NCI-H2107 treated with DMSO at 0.1 percent for 48 hours (cell line): ENCODE data around the gene CHFR.
"Not testable (repeated sequence)": the region's sequence is repeated elsewhere in the genome, so short reads cannot be mapped to it uniquely, and the experiment has no call there.

Source experiments
- DNase-seq: peaks from one replicate; lab custom pipeline; 2025; ENCODE audit not compliant: unreplicated experiment; lab: John Stamatoyannopoulos, UW

Gene CHFR

GRCh38 chr12:132874620-132875019 is 12.8 kb downstream of the CHFR start:
- DNase-seq: not testable (repeated sequence)

DNA sequence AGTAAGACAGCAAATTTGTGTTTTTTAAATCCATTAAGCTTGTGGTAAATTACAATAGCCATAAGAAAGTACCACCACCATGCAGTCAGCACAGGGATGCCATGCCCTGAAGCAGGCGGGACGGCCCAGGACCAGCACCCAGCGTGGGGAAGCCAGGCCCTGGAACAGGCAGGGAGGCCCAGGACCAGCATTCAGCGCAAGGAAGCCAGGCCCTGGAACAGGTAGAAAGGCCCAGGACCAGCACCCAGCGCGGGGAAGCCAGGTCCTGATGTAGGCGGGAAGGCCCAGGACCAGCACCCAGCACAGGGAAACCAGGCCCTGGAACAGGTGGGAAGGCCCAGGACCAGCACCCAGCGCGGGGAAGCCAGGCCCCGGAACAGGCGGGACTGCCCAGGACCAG is 13.2 kb downstream of the CHFR start:
- DNase-seq: no peak

DNA sequence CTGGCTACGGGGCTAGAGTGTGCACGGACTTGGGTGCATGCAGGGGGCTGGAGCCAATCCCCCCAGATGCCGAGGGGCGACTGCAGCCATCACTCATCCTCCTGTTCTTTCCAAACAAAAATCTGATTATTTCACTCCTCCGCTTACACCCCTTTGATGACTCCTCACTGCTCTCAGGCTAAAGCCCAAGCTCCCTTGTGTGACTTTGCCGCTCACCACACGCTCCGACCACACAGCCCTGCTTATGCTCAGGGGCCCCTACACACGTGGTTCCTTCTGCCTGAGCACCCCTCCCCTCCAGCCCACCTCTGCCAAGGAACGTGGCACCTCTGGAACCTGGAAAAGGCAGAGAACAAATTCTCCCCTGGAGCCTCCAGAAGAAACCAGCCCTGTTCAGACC is 13.7 kb downstream of the CHFR start:
- DNase-seq: no peak

DNA sequence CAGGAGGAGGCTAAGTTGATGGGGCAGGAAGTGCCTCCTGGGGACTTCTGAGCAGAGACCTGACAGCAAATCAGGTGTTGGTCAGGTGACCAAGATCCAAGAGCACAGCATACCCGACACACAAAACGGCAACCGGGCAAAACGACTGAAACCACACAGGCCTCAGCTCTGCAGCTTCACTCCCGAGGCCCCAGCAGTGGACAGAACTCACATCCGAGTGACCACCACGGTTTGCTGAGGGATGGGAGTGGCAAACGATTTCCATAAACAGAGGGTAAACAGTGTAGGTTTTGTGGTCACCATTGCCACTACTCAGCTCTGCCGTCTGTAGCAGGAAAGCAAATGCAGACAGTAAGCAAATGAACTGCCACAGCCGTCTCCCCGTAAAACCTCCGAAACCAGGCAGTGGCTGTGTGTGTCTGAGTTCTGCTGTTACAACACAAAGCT is 14.4 kb downstream of the CHFR start:
- DNase-seq: no peak

DNA sequence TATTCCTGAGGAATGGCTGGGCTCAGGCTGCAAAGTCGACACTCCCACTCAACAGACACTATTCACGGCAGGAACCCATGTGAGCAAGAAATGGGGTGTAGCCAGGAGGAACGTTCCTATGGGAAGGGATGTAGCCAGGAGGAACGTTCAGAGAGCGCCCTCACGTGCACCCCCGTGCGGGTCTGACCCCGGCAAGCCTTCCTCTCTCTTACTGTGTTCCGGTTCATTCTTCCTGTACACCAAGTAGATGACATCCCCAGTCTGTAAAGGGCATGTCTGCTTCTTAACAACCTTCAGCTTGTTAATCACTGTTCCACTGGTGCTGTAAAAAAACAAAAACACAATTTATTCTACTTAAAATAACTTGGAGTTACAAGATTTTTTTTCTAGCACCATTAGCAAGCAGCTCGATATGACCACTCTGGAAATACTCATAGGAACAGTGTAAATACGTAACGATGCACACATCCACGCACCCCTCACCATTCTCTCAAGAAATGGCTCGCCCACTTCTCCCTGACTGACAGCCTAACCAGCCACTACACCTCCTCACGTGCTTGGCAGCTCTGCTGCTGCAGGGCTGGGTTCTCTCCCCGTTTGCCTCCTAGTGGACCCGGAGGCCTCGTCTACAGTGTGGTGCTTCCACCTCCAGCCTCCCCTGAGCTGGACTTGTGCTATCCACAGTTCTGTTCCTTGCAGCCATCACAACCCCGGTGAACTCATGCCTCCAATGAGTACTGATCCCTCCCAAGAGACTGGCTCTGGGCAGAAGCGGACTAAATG is 15.1 kb downstream of the CHFR start:
- DNase-seq: no peak

GRCh38 chr12:132869551-132869950 is 17.9 kb downstream of the CHFR start:
- DNase-seq: no peak

GRCh38 chr12:132866251-132866828 is 21.1 kb downstream of the CHFR start:
- DNase-seq: no peak

GRCh38 chr12:132861558-132861957 is 25.8 kb downstream of the CHFR start:
- no peak for DNase-seq

GRCh38 chr12:132858718-132859266 is 28.6 kb downstream of the CHFR start:
- DNase-seq: no peak

- not testable (repeated sequence) for DNase-seq
These were observed 30.4 kb downstream of the CHFR start for GRCh38 chr12:132857019-132857418.

DNA sequence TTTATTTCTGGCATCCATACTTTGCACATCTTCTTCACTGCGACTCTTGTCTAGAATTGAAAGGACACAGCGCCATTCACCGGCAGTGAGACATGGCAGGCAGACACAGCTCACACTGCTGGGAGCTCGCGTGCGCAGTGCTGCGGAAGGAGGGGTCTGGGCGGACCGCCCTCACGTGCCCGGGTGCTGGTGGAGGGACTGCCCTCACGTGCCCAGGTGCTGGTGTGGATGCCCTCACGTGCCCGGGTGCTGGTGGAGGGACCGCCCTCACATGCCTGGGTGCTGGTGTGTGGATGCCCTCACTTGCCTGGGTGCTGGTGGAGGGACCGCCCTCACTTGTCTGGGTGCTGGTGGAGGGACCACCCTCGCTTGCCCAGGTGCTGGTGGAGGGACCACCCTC is 30.8 kb downstream of the CHFR start:
- no peak for DNase-seq

DNA sequence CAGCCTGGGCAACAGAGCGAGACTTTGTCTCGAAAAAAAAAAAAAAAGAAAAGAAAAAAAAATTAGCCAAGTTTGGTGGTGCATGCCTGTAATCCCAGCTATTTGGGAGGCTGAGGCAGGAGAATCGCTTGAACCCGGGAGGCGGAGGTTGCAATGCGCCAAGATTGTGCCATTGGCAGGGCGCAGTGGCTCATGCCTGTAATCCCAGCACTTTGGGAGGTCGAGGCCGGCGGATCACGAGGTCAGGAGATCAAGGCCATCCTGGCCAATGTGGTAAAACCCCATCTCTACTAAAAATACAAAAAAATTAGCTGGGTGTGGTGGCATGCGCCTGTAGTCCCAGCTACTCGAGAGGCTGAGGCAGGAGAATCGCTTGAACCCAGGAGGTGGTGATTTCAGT is 32.2 kb downstream of the CHFR start:
- not testable (repeated sequence) for DNase-seq

DNA sequence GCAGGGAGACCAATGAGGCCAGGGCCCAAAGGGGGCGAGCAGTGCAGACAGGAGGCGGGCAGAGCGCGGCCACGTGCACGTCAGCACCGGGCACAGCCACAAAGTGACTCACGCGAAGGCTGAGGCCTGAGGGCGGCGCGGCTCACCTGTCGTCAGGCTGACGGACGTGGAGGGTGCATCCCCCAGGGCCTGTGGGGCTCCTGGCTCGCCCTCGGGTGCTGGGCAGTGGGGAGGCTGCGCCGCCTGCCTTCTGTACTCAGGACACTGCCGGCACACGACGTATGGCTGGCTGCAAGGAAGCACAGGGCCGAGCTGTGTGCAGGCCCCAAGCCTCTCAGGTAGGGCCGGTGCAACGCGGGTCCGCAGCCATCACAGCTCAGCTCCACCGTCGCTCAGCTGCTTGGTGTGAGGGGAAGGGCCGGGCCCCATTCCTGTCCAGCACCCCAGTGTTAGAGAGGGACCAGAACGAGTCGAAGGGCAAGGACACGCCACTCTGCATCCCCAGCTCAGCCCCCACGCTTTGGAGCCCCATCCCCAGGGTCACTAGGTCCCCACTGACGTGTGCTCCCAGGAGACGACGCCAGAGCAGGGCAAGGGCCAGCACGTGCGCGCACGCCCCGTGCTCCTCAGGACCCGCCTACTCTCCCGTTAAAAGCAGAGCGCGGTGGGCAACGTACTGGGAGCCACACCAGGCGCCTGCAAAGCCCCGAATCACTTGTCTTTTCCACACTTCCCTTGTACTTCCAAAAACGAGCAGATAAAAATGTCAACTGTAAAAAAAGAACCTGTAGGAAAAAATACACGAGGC is 33.9 kb downstream of the CHFR start:
- DNase-seq: no peak

GRCh38 chr12:132852496-132852895 is 34.9 kb downstream of the CHFR start:
- no peak for DNase-seq

DNA sequence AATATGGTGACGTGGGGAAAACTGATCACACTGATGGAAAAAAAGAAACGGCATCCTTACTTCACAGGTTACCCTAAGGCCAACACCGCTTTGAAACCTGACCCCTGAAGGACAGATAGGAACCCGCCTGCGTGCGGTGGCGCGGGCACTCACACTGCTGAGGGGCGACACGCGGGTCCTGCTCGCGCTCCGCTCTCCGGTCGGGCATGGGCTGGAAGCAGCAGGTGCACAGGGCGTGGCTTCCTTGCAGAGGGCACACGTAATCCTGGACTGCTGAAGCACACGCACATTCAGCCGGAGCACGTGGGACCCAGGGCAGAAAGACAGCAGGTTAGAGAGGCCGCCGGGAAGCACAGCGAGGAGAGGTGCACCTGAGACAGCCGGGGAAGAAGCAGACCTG is 35.9 kb downstream of the CHFR start:
- no peak for DNase-seq

DNA sequence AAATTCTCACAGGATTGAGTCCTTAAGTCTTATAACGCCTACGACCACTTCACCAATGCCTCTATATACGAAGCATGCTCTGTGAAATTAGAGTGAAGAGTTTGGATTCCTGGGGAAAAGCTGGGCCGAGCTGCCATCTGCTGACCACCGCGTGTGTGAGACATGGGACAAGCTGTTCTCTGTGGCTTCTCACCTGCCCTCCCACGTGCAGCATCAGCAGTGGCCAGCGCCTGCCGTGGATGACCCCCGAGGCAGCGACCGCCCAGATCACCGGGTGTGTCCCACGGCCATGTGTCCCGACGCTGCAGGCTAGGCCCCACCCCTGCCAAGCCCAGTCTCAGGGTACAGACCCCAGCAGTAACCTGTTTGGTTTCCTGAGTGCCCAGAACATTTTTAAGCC is 37.1 kb downstream of the CHFR start:
- DNase-seq: no peak

- DNase-seq: no peak
These were observed 38.9 kb downstream of the CHFR start for GRCh38 chr12:132848521-132848920.

GRCh38 chr12:132847363-132848356 is 39.7 kb downstream of the CHFR start:
- DNase-seq: no peak

- not testable (repeated sequence) for DNase-seq
These were observed 42.7 kb downstream of the CHFR start for GRCh38 chr12:132844681-132845080.

DNA sequence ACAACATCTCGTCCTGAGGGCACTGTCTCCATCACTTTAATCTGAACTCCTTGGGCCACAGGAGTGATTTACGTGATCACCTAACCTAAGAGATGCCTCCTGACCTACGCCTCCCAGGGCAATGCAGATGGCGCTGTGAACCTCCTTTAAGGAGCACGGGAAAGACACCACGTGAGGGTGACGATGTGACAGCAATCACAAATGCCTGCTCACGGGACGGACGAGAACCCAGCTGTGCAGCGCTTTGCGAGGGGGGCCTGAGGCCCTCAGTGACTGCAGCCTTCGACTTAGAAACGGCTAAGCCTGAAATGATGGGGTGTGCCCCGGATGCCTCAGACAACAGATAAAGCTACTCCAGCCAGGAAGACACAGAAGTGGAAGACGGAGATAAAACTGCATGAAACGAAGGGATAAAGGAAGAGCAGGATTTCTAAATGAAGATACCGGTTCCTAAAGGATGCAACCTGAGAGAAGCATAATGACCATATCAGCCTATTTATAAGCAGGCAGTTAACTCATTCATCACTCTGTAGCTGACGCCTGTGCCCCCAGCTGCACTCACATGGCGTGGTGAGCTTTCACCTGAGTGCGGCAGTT is 44.9 kb downstream of the CHFR start:
- DNase-seq: no peak
